ENCODE results near the gene STK36. TPM values are rescaled to one million over a fixed set of nuclear protein-coding genes. Genes with fewer than 3 reads are reported as not detected.

The STK36 gene
- total RNA-seq, 4 donors from 2014 or later, result 63.9 to 71.4 (median 67.6) TPM

GRCh38 chr2:218745160-218745558 lies 73.3 kb downstream of the STK36 start:
- Histone ChIP-seq H3K36me3 (peaks cover 0 to 78% (median 18%) of the 10 kb centered on the region in 3 donors), H3K27me3 (no peaks in the 10 kb centered on the region), H3K4me3 (no peak overlapping the region), H3K9me3 (no peaks in the 10 kb centered on the region), H3K4me1 (peaks cover 0 to 44% (median 19%) of the 10 kb centered on the region in 4 donors), H3K27ac (peak overlapping the region; percentile 75 to 92 (median 84))
- 63 to 65% methylated on average over 5 of the region's 5 CpGs for WGBS, 2 donors
- no peak for TF ChIP-seq POLR2A (IDR thresholded peaks at IDR 0.05)
- TF ChIP-seq CTCF (IDR thresholded peaks at IDR 0.05), result no peak
- no peak for TF ChIP-seq EP300 (IDR thresholded peaks at IDR 0.05)
- DNase-seq (ENCODE audit: low spot score in 2 of 2), result peak in 1 of 2 donors; percentile 23

GRCh38 chr2:218745559-218746469 lies 73.9 kb downstream of the STK36 start:
- Histone ChIP-seq H3K4me3 (no peak overlapping the region), H3K9me3 (no peaks in the 10 kb centered on the region), H3K27me3 (no peaks in the 10 kb centered on the region), H3K27ac (peak overlapping the region; percentile 75 to 92 (median 84)), H3K4me1 (peaks cover 0 to 44% (median 19%) of the 10 kb centered on the region in 4 donors), H3K36me3 (peaks cover 0 to 78% (median 18%) of the 10 kb centered on the region in 3 donors)
- peak; percentile 65 to 76 for DNase-seq (ENCODE audit: low spot score in 2 of 2)
- peak; percentile 35 to 82 for TF ChIP-seq EP300 (IDR thresholded peaks at IDR 0.05)
- TF ChIP-seq POLR2A (IDR thresholded peaks at IDR 0.05), result peak in 1 of 2 donors; percentile 39
- no peak for TF ChIP-seq CTCF (IDR thresholded peaks at IDR 0.05)
- WGBS, 2 donors, result 38 to 48% methylated on average over 10 of the region's 10 CpGs

GRCh38 chr2:218746470-218746795 lies 74.5 kb downstream of the STK36 start:
- TF ChIP-seq POLR2A (IDR thresholded peaks at IDR 0.05), result no peak
- no peak for TF ChIP-seq EP300 (IDR thresholded peaks at IDR 0.05)
- TF ChIP-seq CTCF (IDR thresholded peaks at IDR 0.05), result no peak
- peak overlapping the region; percentile 69 to 92 (median 84) for H3K27ac ChIP-seq
- no peaks in the 10 kb centered on the region for H3K9me3 ChIP-seq
- no peak overlapping the region for H3K4me3 ChIP-seq
- H3K27me3 ChIP-seq, result no peaks in the 10 kb centered on the region
- peaks cover 0 to 78% (median 18%) of the 10 kb centered on the region in 3 donors for H3K36me3 ChIP-seq
- 73 to 78% methylated on average over 1 of the region's 1 CpG for WGBS, 2 donors
- no peak for DNase-seq (ENCODE audit: low spot score in 2 of 2)
- H3K4me1 ChIP-seq, result peaks cover 0 to 44% (median 19%) of the 10 kb centered on the region in 4 donors

GRCh38 chr2:218746960-218747359 lies 75.1 kb downstream of the STK36 start:
- Histone ChIP-seq H3K36me3 (peaks cover 0 to 78% (median 18%) of the 10 kb centered on the region in 3 donors), H3K4me3 (no peak overlapping the region), H3K4me1 (peaks cover 0 to 44% (median 19%) of the 10 kb centered on the region in 4 donors), H3K27me3 (no peaks in the 10 kb centered on the region), H3K27ac (peak overlapping the region; percentile 69 to 92 (median 84)), H3K9me3 (no peaks in the 10 kb centered on the region)
- no peak for TF ChIP-seq EP300 (IDR thresholded peaks at IDR 0.05)
- no peak for TF ChIP-seq CTCF (IDR thresholded peaks at IDR 0.05)
- no peak for TF ChIP-seq POLR2A (IDR thresholded peaks at IDR 0.05)
- 86 to 90% methylated on average over 10 of the region's 10 CpGs for WGBS, 2 donors
- no peak for DNase-seq (ENCODE audit: low spot score in 2 of 2)
